Gastrocnemius medialis (tissue), 4 donors: ENCODE results near the gene FOLR3.

Experiments used
- POLR2A ChIP-seq, 2 donors: fragments of 450-650 bp; IDR thresholded peaks; one replicate each; pipeline ENCODE4 v1.6.1; 2017; ENCODE audit warnings: antibody characterized with exemption in 2 of 2, mild to moderate bottlenecking in 2 of 2, moderate library complexity in 2 of 2
- TF ChIP-seq, protein P1 (sequence below), 5 experiments: fragments of 450-650 bp in 3 of 5; fragments of 200-600 bp in 2 of 5; sonication (generic) in 2 of 5; IDR thresholded peaks in 4 of 5; conservative IDR thresholded peaks in 1 of 5; 1 replicate in 4 of 5; 2 replicates in 1 of 5; pipeline ENCODE4 v1.5.1; 2016 to 2019; ENCODE audit warnings: antibody characterized with exemption in 5 of 5, mild to moderate bottlenecking in 3 of 5, moderate library complexity in 3 of 5

GRCh38 chr11:72102946-72103753 lies 32.4 kb upstream of the FOLR3 start, which contains the start of gene LAMTOR1:
- TF ChIP-seq, protein P1, sequence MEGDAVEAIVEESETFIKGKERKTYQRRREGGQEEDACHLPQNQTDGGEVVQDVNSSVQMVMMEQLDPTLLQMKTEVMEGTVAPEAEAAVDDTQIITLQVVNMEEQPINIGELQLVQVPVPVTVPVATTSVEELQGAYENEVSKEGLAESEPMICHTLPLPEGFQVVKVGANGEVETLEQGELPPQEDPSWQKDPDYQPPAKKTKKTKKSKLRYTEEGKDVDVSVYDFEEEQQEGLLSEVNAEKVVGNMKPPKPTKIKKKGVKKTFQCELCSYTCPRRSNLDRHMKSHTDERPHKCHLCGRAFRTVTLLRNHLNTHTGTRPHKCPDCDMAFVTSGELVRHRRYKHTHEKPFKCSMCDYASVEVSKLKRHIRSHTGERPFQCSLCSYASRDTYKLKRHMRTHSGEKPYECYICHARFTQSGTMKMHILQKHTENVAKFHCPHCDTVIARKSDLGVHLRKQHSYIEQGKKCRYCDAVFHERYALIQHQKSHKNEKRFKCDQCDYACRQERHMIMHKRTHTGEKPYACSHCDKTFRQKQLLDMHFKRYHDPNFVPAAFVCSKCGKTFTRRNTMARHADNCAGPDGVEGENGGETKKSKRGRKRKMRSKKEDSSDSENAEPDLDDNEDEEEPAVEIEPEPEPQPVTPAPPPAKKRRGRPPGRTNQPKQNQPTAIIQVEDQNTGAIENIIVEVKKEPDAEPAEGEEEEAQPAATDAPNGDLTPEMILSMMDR (IDR thresholded peaks at IDR 0.05 in 4 of 5, conservative IDR thresholded peaks at IDR 0.05 in 1 of 5), result peak; percentile 46 to 72 (median 60)
- peak; percentile 83 to 85 for TF ChIP-seq POLR2A (IDR thresholded peaks at IDR 0.05)
